Cardiac fibroblast (primary cell): ENCODE results near the gene ELP4.

Experiments
- DNase-seq, 2 donors: peaks; one replicate each; pipeline versions ENCODE4 v3.0.0 to v3.0.0-alpha.2; 2010; ENCODE audit warnings: low read depth in 2 of 2
- H3K4me3 ChIP-seq, 2 donors: replicated peaks in 1 of 2; 1 replicate in 1 of 2; 2 replicates in 1 of 2; pipeline ENCODE4 v1.5.1; 2011; ENCODE audit warnings: low read depth in 2 of 2, low read length in 2 of 2, mild to moderate bottlenecking in 2 of 2, moderate library complexity in 1 of 2
- TF ChIP-seq, protein P1 (sequence below): IDR thresholded peaks from one replicate; pipeline ENCODE4 v1.5.1; 2011; ENCODE audit warnings: low read depth, mild to moderate bottlenecking, low read length, inconsistent platforms

Gene ELP4

DNA sequence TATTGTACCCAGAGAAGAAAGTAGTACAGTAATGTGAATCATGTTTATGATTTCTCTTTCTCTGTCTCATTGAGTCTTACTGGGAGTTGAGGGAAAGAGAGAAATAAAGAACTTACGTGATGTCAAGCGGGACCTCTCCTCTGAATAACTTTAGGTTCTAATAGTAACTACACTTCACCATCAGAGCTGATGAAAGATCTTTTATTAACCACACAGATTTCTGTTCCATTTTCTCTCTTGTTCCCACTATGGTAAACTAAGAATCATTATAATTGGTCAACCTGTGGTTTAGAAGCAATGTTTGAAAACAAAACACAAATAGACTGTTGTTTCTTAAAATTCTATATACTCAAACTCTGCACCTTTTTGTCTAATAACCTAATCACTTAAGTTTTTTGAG is 142.3 kb downstream of the ELP4 start:
- TF ChIP-seq, protein P1, sequence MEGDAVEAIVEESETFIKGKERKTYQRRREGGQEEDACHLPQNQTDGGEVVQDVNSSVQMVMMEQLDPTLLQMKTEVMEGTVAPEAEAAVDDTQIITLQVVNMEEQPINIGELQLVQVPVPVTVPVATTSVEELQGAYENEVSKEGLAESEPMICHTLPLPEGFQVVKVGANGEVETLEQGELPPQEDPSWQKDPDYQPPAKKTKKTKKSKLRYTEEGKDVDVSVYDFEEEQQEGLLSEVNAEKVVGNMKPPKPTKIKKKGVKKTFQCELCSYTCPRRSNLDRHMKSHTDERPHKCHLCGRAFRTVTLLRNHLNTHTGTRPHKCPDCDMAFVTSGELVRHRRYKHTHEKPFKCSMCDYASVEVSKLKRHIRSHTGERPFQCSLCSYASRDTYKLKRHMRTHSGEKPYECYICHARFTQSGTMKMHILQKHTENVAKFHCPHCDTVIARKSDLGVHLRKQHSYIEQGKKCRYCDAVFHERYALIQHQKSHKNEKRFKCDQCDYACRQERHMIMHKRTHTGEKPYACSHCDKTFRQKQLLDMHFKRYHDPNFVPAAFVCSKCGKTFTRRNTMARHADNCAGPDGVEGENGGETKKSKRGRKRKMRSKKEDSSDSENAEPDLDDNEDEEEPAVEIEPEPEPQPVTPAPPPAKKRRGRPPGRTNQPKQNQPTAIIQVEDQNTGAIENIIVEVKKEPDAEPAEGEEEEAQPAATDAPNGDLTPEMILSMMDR: no peak
- DNase-seq: no peak
- no peak overlapping the region for H3K4me3 ChIP-seq

DNA sequence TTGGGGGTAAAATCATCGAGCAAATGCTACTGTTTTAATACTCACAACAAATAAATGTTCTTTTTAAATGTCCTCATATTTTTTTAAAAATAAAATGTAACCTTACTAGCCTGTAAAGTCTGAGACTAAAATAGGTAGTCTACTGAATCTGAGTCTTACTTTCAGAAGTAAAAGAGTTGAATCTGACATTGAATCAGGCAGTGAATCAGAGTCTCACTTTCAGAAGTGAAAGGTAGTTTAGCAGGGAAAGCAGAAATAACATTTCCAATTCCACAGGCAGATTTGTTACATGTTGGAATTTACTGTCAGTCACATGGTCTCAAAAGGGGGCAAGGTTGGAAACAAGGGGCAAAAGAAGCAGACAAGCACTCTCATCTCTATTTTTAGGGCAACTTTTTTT is 143.0 kb downstream of the ELP4 start:
- no peak overlapping the region for H3K4me3 ChIP-seq
- TF ChIP-seq, protein P1: no peak
- no peak for DNase-seq

DNA sequence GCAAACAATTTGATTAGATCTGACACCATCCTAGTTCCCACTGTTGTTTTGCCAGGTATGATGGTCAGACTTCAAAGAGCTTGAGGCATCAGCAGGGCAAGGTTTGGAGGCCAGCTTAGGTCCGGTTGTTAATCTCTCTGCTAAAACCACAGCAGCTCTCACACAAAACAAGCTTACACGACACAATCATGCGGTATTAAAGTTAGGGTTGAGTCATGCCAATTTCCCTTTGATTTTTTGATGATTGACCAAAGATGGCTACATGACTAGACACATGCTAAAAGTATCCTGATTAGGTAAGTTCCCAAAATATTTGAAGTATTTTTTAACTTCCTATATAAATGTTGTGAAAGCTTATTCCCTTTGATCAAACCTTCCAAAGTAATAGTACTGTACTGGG is 145.9 kb downstream of the ELP4 start:
- peak; percentile 18 to 93 for DNase-seq
- TF ChIP-seq, protein P1: no peak
- no peak overlapping the region for H3K4me3 ChIP-seq

DNA sequence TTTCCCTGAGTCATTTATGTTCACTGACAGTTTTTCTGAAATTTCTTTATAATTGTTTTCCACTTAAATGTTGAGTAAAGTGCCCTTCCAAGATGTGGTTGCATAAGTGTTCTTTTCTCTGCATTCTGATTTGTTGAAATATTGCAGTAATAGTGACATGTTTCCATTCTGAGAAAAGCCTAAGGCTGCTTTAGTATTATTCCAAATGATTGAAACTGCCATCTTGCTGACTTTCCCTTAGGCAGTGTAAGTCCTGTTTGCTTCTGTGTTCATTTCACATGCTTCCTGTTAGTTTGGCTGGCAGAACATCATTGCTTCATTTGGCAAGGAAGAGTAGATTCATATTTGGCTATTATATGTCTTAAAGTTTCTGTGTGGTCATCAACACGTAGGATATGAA is 146.5 kb downstream of the ELP4 start:
- no peak overlapping the region for H3K4me3 ChIP-seq
- DNase-seq: peak; percentile 29 to 58
- TF ChIP-seq, protein P1: no peak

DNA sequence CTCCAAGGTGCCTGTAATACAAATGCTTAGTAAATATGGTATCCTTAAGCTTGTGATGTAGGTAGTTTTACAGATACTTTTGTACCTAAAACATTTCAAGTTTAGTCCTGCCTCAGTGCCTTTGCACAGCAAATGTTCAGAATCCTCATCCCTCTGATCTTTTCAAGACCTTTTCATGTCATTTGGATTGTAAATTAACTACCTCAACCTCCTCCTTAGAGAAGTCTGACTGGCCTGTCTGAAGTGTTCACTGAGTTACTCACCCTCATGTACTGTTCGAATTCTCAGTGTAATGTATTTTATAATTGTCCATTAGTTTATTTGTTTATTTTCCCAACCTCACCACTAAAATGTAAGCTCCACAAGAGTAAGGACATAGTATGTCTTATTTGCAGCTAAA is 147.5 kb downstream of the ELP4 start:
- DNase-seq: no peak
- TF ChIP-seq, protein P1: no peak
- H3K4me3 ChIP-seq: no peak overlapping the region

DNA sequence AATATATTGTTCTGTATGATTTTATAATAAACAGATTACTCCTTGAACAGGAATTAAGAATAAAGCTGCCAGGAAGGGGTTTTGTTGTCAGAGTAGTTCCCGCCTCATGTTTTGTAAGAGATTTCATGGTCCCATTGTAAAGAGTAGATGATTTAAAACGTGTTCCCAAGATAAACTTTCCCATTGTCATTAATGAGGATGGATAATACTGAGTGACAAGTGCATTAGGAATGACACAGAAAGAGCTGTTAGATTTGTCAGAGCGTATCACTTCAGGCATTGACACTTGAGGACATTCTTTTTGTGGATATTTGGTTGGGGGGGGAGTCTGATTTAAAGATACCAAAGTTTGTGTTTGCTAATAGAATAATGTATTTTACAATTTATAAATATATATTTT is 154.6 kb downstream of the ELP4 start:
- TF ChIP-seq, protein P1: no peak

DNA sequence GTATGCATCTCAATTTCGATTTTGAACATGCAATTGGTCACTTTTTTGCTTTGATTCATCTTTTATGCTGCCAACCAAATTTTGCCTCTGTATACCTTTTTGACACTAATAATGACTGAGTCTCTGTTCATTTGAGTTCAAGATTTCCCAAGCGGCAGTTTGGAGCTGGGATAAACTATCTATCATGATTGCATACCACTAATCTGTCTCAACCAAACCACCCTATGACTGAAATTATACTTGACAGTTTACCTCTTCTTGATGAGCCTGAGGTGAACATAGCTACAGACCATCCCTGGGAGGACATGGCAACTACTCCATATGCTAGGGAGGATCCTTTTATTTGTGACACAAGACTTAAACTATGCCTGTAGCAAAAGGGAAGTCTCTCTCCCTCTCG is 155.4 kb downstream of the ELP4 start:
- TF ChIP-seq, protein P1: no peak
- no peak overlapping the region for H3K4me3 ChIP-seq
- no peak for DNase-seq

More for the DNA sequence above, 154.6 kb downstream of the ELP4 start:
- DNase-seq: no peak
- no peak overlapping the region for H3K4me3 ChIP-seq
